SK-N-SH treated with all-trans-retinoic acid at 6 μM for 48 hours (cell line): ENCODE measurements around the gene FAM216B.

Experiments
- ATAC-seq: fragments of 200-7000 bp; cut with Tn5 transposase; 3 replicates; pipeline ENCODE4 v1.9.1; 2020; ENCODE audit warnings: mild to moderate bottlenecking, moderate library complexity
- BACH2 ChIP-seq: fragments of 250-450 bp; sonication (Bioruptor Pico); IDR thresholded peaks from 2 replicates; pipeline ENCODE4 v1.9.0; 2021; ENCODE audit warnings: mild to moderate bottlenecking, borderline replicate concordance
- GLIS3 ChIP-seq: fragments of 250-450 bp; sonication (Bioruptor Pico); IDR thresholded peaks from 2 replicates; pipeline ENCODE4 v1.5.0; 2020; ENCODE audit warnings: mild to moderate bottlenecking, moderate library complexity
- ISL1 ChIP-seq: fragments of 250-450 bp; sonication (Bioruptor Pico); IDR thresholded peaks from 2 replicates; pipeline ENCODE4 v2.1.2; 2022; ENCODE audit warnings: mild to moderate bottlenecking, moderate library complexity
- PATZ1 ChIP-seq: fragments of 250-450 bp; sonication (Bioruptor Pico); IDR thresholded peaks from 2 replicates; pipeline ENCODE4 v1.8.0; 2020; ENCODE audit warnings: mild to moderate bottlenecking, moderate library complexity, borderline replicate concordance
- PPARA ChIP-seq: fragments of 250-450 bp; sonication (Bioruptor Pico); IDR thresholded peaks from 2 replicates; pipeline ENCODE4 v1.5.0; 2020; ENCODE audit warnings: mild to moderate bottlenecking, borderline replicate concordance
- SNAI2 ChIP-seq: fragments of 250-450 bp; sonication (Bioruptor Pico); IDR thresholded peaks from 2 replicates; pipeline ENCODE4 v1.5.0; 2020; ENCODE audit warnings: mild to moderate bottlenecking, moderate library complexity
- TCF4 ChIP-seq: fragments of 250-450 bp; sonication (Bioruptor Pico); IDR thresholded peaks from 2 replicates; pipeline ENCODE4 v1.8.0; 2021; ENCODE audit warnings: mild to moderate bottlenecking, moderate library complexity, borderline replicate concordance
- ZFP3 ChIP-seq: fragments of 250-450 bp; sonication (Bioruptor Pico); IDR thresholded peaks from 2 replicates; pipeline ENCODE4 v1.5.0; 2020; ENCODE audit warnings: mild to moderate bottlenecking, moderate library complexity
- ZFP30 ChIP-seq: fragments of 450-650 bp; formaldehyde crosslinking; IDR thresholded peaks from 2 replicates; pipeline ENCODE4 v1.5.0; 2022; ENCODE audit warnings: mild to moderate bottlenecking, moderate library complexity
- ZNF8 ChIP-seq: fragments of 450-650 bp; formaldehyde crosslinking; IDR thresholded peaks from 2 replicates; pipeline ENCODE4 v1.5.0; 2020; ENCODE audit warnings: mild to moderate bottlenecking, moderate library complexity
- TF ChIP-seq, protein P1 (sequence below): fragments of 250-450 bp; sonication (Bioruptor Pico); IDR thresholded peaks from 2 replicates; pipeline ENCODE4 v1.5.0; 2020; ENCODE audit warnings: mild to moderate bottlenecking, moderate library complexity
- TF ChIP-seq, protein P2 (sequence below): fragments of 250-450 bp; sonication (Bioruptor Pico); IDR thresholded peaks from 2 replicates; pipeline ENCODE4 v1.8.0; 2021; ENCODE audit warnings: low read depth, mild to moderate bottlenecking, moderate library complexity, borderline replicate concordance
- TF ChIP-seq, protein P3 (sequence below): fragments of 250-450 bp; sonication (Bioruptor Pico); IDR thresholded peaks from 2 replicates; pipeline ENCODE4 v1.5.1; 2020; ENCODE audit warnings: low read depth, mild to moderate bottlenecking, moderate library complexity

Gene FAM216B

DNA sequence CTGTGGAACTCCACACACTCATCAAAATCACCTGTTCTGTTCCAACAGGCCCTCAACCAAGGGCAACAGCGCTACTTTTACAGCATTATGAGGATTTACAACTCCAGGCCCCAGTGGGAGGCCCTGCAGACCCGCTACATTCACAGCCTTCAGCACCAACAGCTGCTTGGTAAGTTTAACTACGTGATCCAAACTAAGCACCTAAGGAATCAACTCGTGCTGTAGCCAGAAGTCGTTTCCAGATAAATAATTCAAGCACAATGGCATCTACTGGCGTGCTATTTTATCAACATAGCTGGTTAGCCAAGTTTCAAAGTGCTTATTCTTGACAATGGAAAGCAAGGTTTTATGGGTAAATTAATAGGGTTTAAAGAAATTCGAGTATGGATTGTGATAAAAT, 5.3 kb downstream of the FAM216B start (continued):
- TF ChIP-seq PATZ1 (CRISPR knock-in tag) (no peak), GLIS3 (CRISPR knock-in tag) (no peak), ZFP3 (no peak), SNAI2 (CRISPR knock-in tag) (no peak)

DNA sequence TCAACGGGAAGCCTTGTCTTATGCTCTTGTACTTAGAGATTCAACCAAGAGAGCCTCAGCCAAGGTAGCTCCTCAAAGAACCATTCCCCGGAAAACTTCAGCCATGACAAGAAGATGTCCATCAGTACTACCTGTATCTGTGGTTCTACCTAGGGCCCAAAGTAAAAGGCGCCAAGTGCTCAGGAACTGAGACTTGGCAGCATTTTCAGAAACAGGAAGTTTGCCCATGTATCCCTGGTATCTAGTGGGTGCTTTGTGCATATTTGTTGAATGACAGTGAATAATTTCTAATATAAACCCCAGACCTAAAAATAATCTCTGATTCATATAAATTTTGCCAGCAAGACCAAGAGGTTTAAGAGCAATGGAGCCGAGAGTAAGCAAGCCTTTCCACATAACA, 7.2 kb downstream of the FAM216B start:
- no peak for ATAC-seq

GRCh38 chr13:42792154-42792553, 10.8 kb downstream of the FAM216B start:
- TF ChIP-seq, protein P1, sequence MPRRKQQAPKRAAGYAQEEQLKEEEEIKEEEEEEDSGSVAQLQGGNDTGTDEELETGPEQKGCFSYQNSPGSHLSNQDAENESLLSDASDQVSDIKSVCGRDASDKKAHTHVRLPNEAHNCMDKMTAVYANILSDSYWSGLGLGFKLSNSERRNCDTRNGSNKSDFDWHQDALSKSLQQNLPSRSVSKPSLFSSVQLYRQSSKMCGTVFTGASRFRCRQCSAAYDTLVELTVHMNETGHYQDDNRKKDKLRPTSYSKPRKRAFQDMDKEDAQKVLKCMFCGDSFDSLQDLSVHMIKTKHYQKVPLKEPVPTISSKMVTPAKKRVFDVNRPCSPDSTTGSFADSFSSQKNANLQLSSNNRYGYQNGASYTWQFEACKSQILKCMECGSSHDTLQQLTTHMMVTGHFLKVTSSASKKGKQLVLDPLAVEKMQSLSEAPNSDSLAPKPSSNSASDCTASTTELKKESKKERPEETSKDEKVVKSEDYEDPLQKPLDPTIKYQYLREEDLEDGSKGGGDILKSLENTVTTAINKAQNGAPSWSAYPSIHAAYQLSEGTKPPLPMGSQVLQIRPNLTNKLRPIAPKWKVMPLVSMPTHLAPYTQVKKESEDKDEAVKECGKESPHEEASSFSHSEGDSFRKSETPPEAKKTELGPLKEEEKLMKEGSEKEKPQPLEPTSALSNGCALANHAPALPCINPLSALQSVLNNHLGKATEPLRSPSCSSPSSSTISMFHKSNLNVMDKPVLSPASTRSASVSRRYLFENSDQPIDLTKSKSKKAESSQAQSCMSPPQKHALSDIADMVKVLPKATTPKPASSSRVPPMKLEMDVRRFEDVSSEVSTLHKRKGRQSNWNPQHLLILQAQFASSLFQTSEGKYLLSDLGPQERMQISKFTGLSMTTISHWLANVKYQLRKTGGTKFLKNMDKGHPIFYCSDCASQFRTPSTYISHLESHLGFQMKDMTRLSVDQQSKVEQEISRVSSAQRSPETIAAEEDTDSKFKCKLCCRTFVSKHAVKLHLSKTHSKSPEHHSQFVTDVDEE (CRISPR knock-in tag) = no peak
- TF ChIP-seq ZNF8 (CRISPR knock-in tag) = no peak
- TF ChIP-seq ZFP3 = no peak
- TF ChIP-seq BACH2 = no peak
- TF ChIP-seq PPARA = no peak
- TF ChIP-seq, protein P2, sequence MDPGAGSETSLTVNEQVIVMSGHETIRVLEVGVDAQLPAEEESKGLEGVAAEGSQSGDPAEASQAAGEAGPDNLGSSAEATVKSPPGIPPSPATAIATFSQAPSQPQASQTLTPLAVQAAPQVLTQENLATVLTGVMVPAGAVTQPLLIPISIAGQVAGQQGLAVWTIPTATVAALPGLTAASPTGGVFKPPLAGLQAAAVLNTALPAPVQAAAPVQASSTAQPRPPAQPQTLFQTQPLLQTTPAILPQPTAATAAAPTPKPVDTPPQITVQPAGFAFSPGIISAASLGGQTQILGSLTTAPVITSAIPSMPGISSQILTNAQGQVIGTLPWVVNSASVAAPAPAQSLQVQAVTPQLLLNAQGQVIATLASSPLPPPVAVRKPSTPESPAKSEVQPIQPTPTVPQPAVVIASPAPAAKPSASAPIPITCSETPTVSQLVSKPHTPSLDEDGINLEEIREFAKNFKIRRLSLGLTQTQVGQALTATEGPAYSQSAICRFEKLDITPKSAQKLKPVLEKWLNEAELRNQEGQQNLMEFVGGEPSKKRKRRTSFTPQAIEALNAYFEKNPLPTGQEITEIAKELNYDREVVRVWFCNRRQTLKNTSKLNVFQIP (CRISPR knock-in tag) = no peak
- TF ChIP-seq TCF4 (CRISPR knock-in tag) = no peak
- ATAC-seq = no peak

More for the DNA sequence above, 7.2 kb downstream of the FAM216B start:
- TF ChIP-seq PPARA (no peak), ZFP30 (no peak), ISL1 (no peak), ZNF8 (CRISPR knock-in tag) (no peak)
- TF ChIP-seq, protein P2 (CRISPR knock-in tag) = no peak
- TF ChIP-seq, all 23 proteins: peak for 0

DNA sequence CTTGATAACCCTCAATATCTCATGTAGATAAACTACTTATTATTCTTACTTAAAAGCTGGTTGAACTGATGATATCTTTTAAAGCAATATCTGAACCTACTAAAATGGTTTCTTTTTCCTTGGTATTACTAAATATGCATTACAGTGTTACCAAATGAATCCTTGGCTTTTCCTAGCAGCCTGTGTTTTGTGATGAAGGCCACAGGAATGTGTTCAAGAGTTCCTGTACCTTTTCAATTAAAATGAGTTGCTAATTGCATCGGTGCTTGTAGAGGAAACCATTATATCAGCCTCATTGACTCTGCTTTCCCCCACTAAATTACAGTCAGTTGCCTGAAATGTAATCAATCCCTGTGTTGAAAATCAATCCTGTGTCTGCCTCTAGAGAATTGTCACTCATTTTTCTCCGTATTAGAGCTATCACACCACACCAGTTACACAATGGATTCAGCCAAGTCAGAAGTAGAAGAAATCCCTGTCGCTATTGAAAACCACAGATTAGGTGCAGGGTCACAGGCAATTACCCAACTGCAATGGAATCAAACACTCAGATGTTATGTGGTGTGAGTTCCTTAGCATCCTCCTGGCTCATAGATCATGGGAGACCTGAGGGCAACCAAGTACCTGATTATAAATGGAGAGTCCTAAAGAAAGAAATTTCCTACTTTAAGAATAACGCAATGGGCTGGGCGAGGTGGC, 13.3 kb downstream of the FAM216B start:
- no peak for ATAC-seq
- no peak for TF ChIP-seq ZNF8 (CRISPR knock-in tag)
- TF ChIP-seq, protein P3, sequence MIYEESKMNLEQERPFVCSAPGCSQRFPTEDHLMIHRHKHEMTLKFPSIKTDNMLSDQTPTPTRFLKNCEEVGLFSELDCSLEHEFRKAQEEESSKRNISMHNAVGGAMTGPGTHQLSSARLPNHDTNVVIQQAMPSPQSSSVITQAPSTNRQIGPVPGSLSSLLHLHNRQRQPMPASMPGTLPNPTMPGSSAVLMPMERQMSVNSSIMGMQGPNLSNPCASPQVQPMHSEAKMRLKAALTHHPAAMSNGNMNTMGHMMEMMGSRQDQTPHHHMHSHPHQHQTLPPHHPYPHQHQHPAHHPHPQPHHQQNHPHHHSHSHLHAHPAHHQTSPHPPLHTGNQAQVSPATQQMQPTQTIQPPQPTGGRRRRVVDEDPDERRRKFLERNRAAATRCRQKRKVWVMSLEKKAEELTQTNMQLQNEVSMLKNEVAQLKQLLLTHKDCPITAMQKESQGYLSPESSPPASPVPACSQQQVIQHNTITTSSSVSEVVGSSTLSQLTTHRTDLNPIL (CRISPR knock-in tag) = no peak
- TF ChIP-seq ISL1 = no peak
- TF ChIP-seq, protein P1 (CRISPR knock-in tag) = no peak
- TF ChIP-seq BACH2 = no peak
